ENCODE results near the gene EBF3. TPM values are rescaled to one million over a fixed set of nuclear protein-coding genes. Genes with fewer than 3 reads are reported as not detected.

Gene EBF3
- total RNA-seq, 1 donor from 2014 or later: 1.2 TPM

- Mint-ChIP-seq H3K27ac (no peak overlapping the region), H3K27me3 (ENCODE audit: low read depth) (peaks cover 73% of the 10 kb centered on the region), H3K4me1 (peaks cover 2% of the 10 kb centered on the region), H3K36me3 (no peaks in the 10 kb centered on the region), H3K4me3 (no peak overlapping the region), H3K9me3 (no peaks in the 10 kb centered on the region)
- DNase-seq (ENCODE audit: low spot score in 2 of 2, unreplicated experiment in 2 of 2): no peak
- TF ChIP-seq, protein P1, sequence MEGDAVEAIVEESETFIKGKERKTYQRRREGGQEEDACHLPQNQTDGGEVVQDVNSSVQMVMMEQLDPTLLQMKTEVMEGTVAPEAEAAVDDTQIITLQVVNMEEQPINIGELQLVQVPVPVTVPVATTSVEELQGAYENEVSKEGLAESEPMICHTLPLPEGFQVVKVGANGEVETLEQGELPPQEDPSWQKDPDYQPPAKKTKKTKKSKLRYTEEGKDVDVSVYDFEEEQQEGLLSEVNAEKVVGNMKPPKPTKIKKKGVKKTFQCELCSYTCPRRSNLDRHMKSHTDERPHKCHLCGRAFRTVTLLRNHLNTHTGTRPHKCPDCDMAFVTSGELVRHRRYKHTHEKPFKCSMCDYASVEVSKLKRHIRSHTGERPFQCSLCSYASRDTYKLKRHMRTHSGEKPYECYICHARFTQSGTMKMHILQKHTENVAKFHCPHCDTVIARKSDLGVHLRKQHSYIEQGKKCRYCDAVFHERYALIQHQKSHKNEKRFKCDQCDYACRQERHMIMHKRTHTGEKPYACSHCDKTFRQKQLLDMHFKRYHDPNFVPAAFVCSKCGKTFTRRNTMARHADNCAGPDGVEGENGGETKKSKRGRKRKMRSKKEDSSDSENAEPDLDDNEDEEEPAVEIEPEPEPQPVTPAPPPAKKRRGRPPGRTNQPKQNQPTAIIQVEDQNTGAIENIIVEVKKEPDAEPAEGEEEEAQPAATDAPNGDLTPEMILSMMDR (IDR thresholded peaks at IDR 0.05; ENCODE audit: unreplicated experiment): no peak
Observed at GRCh38 chr10:129897871-129898626, 66.0 kb downstream of the EBF3 start.

DNA sequence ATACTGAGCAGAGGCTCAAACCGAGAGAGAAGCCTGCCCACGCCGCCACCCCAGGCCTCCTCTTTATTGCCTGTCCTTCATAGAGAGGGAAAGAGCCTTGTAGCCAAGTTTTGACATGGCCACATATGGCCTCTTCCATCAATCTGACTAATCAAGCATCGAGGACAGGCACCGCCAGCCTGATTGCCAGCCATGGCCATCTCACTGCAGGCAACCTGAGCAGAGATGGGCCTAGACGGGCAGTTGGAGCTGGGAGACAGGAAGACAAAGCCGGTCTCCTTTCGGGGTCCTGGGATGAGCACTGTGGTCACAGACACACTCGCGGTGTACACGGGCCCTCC, 67.2 kb downstream of the EBF3 start:
- no peak overlapping the region for H3K27ac Mint-ChIP-seq
- no peaks in the 10 kb centered on the region for H3K36me3 Mint-ChIP-seq
- no peak overlapping the region for H3K4me3 Mint-ChIP-seq
- TF ChIP-seq, protein P1 (IDR thresholded peaks at IDR 0.05; ENCODE audit: unreplicated experiment): no peak
- peaks cover 63% of the 10 kb centered on the region for H3K27me3 Mint-ChIP-seq (ENCODE audit: low read depth)
- H3K4me1 Mint-ChIP-seq: peaks cover 2% of the 10 kb centered on the region
- H3K9me3 Mint-ChIP-seq: no peaks in the 10 kb centered on the region
- no peak for DNase-seq (ENCODE audit: low spot score in 2 of 2, unreplicated experiment in 2 of 2)

- Mint-ChIP-seq H3K27me3 (ENCODE audit: low read depth) (peaks cover 58% of the 10 kb centered on the region), H3K9me3 (no peaks in the 10 kb centered on the region), H3K4me1 (peaks cover under 1% of the 10 kb centered on the region), H3K27ac (no peak overlapping the region), H3K36me3 (no peaks in the 10 kb centered on the region), H3K4me3 (no peak overlapping the region)
- no peak for DNase-seq (ENCODE audit: low spot score in 2 of 2, unreplicated experiment in 2 of 2)
- TF ChIP-seq, protein P1 (IDR thresholded peaks at IDR 0.05; ENCODE audit: unreplicated experiment): no peak
Observed at GRCh38 chr10:129896136-129896859, 67.8 kb downstream of the EBF3 start.

DNA sequence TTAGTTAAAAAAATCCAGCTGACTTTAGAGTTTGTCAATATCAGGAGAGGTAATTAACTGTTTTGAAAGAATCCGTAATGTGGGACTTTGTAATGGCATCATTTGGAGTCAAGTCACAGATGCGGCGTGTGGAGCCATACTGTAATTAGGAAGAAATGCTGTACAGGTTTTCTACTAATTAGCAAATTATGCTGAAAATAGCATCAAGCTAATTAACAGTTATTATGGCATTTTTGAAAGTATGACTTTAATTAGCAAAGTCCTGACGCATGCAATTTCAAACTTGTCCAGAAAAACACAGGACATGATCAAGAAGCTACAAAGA, 68.3 kb downstream of the EBF3 start:
- DNase-seq (ENCODE audit: low spot score in 2 of 2, unreplicated experiment in 2 of 2): no peak
- TF ChIP-seq, protein P1 (IDR thresholded peaks at IDR 0.05; ENCODE audit: unreplicated experiment): no peak
- H3K36me3 Mint-ChIP-seq: no peaks in the 10 kb centered on the region
- H3K27me3 Mint-ChIP-seq (ENCODE audit: low read depth): peaks cover 53% of the 10 kb centered on the region
- H3K9me3 Mint-ChIP-seq: no peaks in the 10 kb centered on the region
- no peak overlapping the region for H3K27ac Mint-ChIP-seq
- H3K4me1 Mint-ChIP-seq: no peaks in the 10 kb centered on the region
- H3K4me3 Mint-ChIP-seq: no peak overlapping the region

DNA sequence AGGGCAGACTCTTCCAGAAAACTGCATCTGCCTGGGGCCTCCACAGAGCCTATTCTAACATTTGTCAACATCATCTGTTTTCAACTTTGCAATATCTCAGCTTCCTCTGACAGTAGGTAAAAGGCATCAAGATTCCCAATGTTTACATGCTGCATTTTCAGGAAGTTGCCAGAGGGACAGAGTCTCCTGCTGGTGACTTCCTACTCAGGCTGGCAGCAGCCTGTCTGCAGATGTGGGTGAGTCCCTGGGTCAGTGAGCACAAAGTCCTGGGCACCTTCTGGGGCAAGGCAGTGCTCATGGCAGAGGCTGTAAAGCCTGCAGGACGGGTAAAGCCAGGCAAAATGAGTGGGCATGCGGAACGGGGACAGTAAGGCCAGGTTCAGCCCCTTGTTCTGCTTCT, 69.4 kb downstream of the EBF3 start:
- H3K36me3 Mint-ChIP-seq: no peaks in the 10 kb centered on the region
- peaks cover 45% of the 10 kb centered on the region for H3K27me3 Mint-ChIP-seq (ENCODE audit: low read depth)
- H3K9me3 Mint-ChIP-seq: no peaks in the 10 kb centered on the region
- no peaks in the 10 kb centered on the region for H3K4me1 Mint-ChIP-seq
- TF ChIP-seq, protein P1 (IDR thresholded peaks at IDR 0.05; ENCODE audit: unreplicated experiment): no peak
- no peak overlapping the region for H3K27ac Mint-ChIP-seq
- DNase-seq (ENCODE audit: low spot score in 2 of 2, unreplicated experiment in 2 of 2): no peak
- no peak overlapping the region for H3K4me3 Mint-ChIP-seq
